Neural progenitor cell (in vitro differentiated cells): ENCODE data around the gene KLK1.

ENCODE experiments used
- EZH2 ChIP-seq: fragments of 200-600 bp; sonication (generic); IDR thresholded peaks from 2 replicates; pipeline ENCODE4 v1.6.1; 2017; ENCODE audit warnings: antibody characterized with exemption, mild to moderate bottlenecking, moderate library complexity
- EZH2phosphoT487 ChIP-seq: fragments of 200-600 bp; sonication (generic); IDR thresholded peaks from 2 replicates; pipeline ENCODE4 v1.6.1; 2017; ENCODE audit warnings: antibody characterized with exemption
- TF ChIP-seq, protein P1 (sequence below): fragments of 200-600 bp; sonication (generic); IDR thresholded peaks from 2 replicates; pipeline ENCODE4 v1.5.1; 2017; ENCODE audit warnings: antibody characterized with exemption, mild to moderate bottlenecking

DNA sequence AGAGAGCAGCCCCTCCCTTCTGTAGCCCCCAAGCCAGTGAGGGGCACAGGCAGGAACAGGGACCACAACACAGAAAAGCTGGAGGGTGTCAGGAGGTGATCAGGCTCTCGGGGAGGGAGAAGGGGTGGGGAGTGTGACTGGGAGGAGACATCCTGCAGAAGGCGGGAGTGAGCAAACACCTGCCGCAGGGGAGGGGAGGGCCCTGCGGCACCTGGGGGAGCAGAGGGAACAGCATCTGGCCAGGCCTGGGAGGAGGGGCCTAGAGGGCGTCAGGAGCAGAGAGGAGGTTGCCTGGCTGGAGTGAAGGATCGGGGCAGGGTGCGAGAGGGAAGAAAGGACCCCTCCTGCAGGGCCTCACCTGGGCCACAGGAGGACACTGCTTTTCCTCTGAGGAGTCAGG, 35.3 kb upstream of the KLK1 start:
- TF ChIP-seq, protein P1, sequence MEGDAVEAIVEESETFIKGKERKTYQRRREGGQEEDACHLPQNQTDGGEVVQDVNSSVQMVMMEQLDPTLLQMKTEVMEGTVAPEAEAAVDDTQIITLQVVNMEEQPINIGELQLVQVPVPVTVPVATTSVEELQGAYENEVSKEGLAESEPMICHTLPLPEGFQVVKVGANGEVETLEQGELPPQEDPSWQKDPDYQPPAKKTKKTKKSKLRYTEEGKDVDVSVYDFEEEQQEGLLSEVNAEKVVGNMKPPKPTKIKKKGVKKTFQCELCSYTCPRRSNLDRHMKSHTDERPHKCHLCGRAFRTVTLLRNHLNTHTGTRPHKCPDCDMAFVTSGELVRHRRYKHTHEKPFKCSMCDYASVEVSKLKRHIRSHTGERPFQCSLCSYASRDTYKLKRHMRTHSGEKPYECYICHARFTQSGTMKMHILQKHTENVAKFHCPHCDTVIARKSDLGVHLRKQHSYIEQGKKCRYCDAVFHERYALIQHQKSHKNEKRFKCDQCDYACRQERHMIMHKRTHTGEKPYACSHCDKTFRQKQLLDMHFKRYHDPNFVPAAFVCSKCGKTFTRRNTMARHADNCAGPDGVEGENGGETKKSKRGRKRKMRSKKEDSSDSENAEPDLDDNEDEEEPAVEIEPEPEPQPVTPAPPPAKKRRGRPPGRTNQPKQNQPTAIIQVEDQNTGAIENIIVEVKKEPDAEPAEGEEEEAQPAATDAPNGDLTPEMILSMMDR, result no peak
- no peak for TF ChIP-seq EZH2
- TF ChIP-seq EZH2phosphoT487, result no peak
